Measurements from ENCODE around the gene TXN. TPM values are rescaled to one million over a fixed set of nuclear protein-coding genes. Genes with fewer than 3 reads are reported as not detected.

Gene TXN
- polyA plus RNA-seq (2013, experiment 1 of 4): 181 TPM
- polyA plus RNA-seq (2013, experiment 2 of 4): 168 TPM
- polyA plus RNA-seq (2013, experiment 3 of 4): 165 TPM
- polyA plus RNA-seq (2013, experiment 4 of 4): 172 TPM

DNA sequence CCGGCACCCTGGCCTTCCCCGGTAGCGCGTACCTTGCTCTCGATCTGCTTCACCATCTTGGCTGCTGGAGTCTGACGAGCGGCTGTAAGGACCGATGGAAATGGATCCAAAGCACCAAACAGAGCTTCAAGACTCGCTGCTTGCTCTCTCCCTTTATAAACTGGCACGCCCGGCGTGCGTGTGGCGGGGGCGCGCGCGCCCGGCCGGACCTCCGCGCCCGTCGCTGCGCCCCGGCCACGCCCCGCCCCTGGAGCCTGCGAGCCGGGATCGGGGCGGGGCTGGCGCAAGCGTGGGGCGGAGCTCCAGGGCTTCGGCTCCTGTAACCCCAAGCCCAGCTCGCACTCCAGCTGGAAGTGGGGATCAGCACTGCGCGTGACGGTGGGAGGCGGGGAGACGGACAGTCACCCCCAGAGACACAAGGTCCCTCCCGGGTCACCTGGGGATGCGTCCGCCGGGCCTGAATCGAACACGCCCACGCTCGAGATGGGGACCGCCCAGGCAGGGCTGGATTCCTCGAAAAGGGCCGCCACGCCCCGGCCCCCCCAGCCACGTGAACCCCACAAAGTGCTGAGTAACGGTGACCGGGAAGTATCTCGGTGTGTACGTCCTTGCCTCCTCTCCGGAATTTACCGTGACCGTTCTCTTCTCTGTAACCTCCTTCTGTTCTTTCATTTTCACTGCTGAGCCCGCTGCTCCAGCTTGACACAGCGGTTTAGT is at the start of gene TXN:
TSS of gene TXN (minus strand) at position 128 of the 717 bp plus-strand sequence. CDS start at position 56, 72 bp downstream.
- no peaks in the 10 kb centered on the region for H3K9me3 ChIP-seq (ENCODE audit: control insufficient read depth, low read length)
- H3K36me3 ChIP-seq (ENCODE audit: control insufficient read depth, insufficient read depth, low read length): no peaks in the 10 kb centered on the region
- peak within 1 kb of the TSS; percentile 64 for H3K27ac ChIP-seq (ENCODE audit: insufficient read depth, low read depth, low read length, poor library complexity, severe bottlenecking)
- peaks cover 8% of the 10 kb centered on the region for H3K27me3 ChIP-seq (ENCODE audit: control insufficient read depth, insufficient read depth, low read length, poor library complexity, severe bottlenecking)
- WGBS, 2 experiments: 0% methylated on average over 65 of the region's 65 CpGs
- H3K4me3 ChIP-seq (ENCODE audit: insufficient read depth, low read depth, low read length): peak within 1 kb of the TSS; percentile 79
- peaks cover 7% of the 10 kb centered on the region for H3K4me1 ChIP-seq (ENCODE audit: control insufficient read depth, insufficient read depth, low read length)

DNA sequence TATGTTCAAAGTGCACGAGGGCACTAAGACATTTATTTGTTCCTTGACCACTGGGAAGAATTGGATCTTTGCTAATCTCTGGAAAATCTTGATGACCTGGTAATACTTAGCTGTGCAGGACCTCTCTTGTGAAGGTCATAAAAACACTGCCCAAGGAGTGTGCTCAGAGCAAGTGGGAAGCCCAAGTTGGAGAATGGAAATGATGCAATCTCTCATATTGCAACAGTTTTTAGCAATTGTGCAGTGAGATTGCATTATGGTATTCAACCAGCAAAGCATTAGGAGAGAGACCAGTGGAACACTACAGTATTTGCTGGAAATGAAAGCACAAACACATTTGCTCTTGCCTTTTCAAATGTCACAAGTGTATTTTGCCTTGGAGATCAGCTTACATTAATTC is 46.8 kb upstream of the TXN start:
- Histone ChIP-seq H3K4me1 (ENCODE audit: control insufficient read depth, insufficient read depth, low read length) (peaks cover 2% of the 10 kb centered on the region), H3K27ac (ENCODE audit: insufficient read depth, low read depth, low read length, poor library complexity, severe bottlenecking) (no peak overlapping the region), H3K27me3 (ENCODE audit: control insufficient read depth, insufficient read depth, low read length, poor library complexity, severe bottlenecking) (no peaks in the 10 kb centered on the region), H3K4me3 (ENCODE audit: insufficient read depth, low read depth, low read length) (no peak overlapping the region), H3K36me3 (ENCODE audit: control insufficient read depth, insufficient read depth, low read length) (no peaks in the 10 kb centered on the region), H3K9me3 (ENCODE audit: control insufficient read depth, low read length) (no peaks in the 10 kb centered on the region)
- WGBS, 2 experiments: 86 to 94% methylated on average over 1 of the region's 1 CpG

DNA sequence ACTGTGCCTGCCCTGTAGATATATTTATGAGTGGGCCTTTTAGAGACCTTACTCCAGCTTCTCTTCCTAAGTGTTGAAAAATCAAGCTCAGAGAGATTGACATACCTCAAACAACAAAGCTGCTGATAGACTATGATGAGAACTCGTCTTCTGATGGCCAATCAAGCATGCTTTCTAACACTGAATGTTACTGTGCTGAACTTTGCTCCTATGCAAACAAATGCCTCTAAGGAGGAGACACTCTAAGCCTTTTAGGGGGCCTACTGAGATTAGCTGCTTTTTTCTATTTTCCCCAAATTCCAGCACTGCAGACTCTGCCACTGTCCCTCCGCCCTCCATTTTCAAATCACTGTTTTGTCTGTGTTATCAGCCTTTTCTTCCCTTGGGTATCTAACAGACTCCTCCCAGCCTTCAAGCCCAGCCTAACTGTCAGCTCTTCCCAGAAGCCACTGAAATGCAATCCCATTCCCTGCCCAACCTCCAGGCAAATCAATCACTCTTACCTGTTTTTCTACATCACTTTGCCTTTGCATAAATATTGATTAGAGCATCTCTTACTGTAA is 41.8 kb upstream of the TXN start:
- Histone ChIP-seq H3K36me3 (ENCODE audit: control insufficient read depth, insufficient read depth, low read length) (no peaks in the 10 kb centered on the region), H3K4me1 (ENCODE audit: control insufficient read depth, insufficient read depth, low read length) (peaks cover 5% of the 10 kb centered on the region), H3K4me3 (ENCODE audit: insufficient read depth, low read depth, low read length) (no peak overlapping the region), H3K9me3 (ENCODE audit: control insufficient read depth, low read length) (no peaks in the 10 kb centered on the region), H3K27ac (ENCODE audit: insufficient read depth, low read depth, low read length, poor library complexity, severe bottlenecking) (no peak overlapping the region), H3K27me3 (ENCODE audit: control insufficient read depth, insufficient read depth, low read length, poor library complexity, severe bottlenecking) (no peaks in the 10 kb centered on the region)
- WGBS, 2 experiments: 79 to 87% methylated on average over 2 of the region's 2 CpGs

DNA sequence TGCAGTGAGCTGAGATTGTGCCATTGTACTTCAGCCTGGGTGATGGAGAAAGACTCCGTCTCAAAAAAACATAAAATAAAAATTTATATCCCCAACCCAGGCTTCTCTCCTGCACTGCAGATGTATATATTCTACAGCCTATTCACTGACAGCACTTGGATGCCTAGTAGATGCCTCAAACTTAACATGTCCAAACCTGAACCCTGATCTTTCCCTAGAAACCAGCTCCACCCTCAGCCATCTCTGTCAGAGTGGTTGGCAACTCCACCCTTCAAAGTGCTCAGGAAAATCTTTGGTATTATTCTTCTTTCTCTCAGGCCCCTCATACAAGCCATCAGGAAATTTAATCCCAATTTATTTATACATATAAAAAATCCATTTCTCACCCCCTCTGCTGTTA is 36.9 kb upstream of the TXN start:
- H3K9me3 ChIP-seq (ENCODE audit: control insufficient read depth, low read length): no peaks in the 10 kb centered on the region
- no peak overlapping the region for H3K27ac ChIP-seq (ENCODE audit: insufficient read depth, low read depth, low read length, poor library complexity, severe bottlenecking)
- 75 to 89% methylated on average over 1 of the region's 1 CpG for WGBS, 2 experiments
- no peak overlapping the region for H3K4me3 ChIP-seq (ENCODE audit: insufficient read depth, low read depth, low read length)
- peaks cover 4% of the 10 kb centered on the region for H3K4me1 ChIP-seq (ENCODE audit: control insufficient read depth, insufficient read depth, low read length)
- no peaks in the 10 kb centered on the region for H3K36me3 ChIP-seq (ENCODE audit: control insufficient read depth, insufficient read depth, low read length)
- no peaks in the 10 kb centered on the region for H3K27me3 ChIP-seq (ENCODE audit: control insufficient read depth, insufficient read depth, low read length, poor library complexity, severe bottlenecking)

DNA sequence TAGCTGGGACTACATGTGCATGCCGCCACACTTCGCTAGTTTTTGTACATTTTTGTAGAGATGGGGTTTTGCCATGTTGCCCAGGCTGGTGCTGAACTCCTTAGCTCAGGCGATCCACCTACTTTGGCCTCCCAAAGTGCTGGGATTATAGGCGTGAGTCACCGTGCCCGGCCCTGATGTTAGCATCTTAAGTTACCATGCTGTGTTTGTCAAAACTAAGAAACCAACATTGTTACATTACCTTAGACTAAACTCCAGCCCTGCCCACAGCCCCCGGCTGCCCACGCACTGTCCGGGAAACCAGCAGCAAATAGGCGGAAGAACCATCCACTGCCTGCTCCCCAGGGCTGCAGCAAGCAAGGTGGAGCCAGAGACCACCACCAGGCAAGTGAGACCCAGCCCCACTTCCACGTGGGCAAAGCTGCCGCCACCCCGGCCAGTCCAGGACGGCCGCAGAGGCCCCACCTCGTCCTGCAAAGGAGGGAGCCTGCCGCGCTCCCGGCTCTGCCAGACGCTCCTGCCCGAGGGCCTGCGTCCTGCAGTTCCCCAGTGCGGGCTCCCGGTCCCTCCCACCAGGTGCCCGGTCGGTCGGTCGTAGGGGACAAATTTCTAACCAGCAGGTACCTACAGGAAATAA is 35.7 kb upstream of the TXN start:
- 86 to 92% methylated on average over 28 of the region's 28 CpGs for WGBS, 2 experiments
- no peak overlapping the region for H3K27ac ChIP-seq (ENCODE audit: insufficient read depth, low read depth, low read length, poor library complexity, severe bottlenecking)
- H3K36me3 ChIP-seq (ENCODE audit: control insufficient read depth, insufficient read depth, low read length): no peaks in the 10 kb centered on the region
- H3K4me3 ChIP-seq (ENCODE audit: insufficient read depth, low read depth, low read length): no peak overlapping the region
- H3K9me3 ChIP-seq (ENCODE audit: control insufficient read depth, low read length): no peaks in the 10 kb centered on the region
- H3K4me1 ChIP-seq (ENCODE audit: control insufficient read depth, insufficient read depth, low read length): no peaks in the 10 kb centered on the region
- no peaks in the 10 kb centered on the region for H3K27me3 ChIP-seq (ENCODE audit: control insufficient read depth, insufficient read depth, low read length, poor library complexity, severe bottlenecking)

DNA sequence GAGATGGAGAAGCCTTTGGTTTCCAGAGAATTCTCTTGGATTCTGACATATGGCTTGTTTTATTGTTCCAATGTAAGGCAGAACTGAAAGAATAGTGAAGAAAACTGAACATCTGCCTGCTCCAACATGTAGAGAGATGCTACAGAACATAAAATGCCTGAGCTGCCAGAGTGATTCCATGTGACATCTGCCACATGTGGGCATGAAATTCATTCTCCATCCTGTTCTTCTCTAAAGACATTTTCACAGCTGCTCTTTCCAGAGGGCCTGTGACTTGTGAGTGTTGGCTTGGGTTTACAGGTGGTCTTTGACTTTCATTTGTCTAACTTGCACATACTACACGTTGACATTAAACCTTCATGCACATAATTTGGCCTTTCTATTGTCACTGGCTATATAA is 33.7 kb upstream of the TXN start:
- 86 to 88% methylated on average over 1 of the region's 1 CpG for WGBS, 2 experiments
- H3K27ac ChIP-seq (ENCODE audit: insufficient read depth, low read depth, low read length, poor library complexity, severe bottlenecking): no peak overlapping the region
- no peaks in the 10 kb centered on the region for H3K9me3 ChIP-seq (ENCODE audit: control insufficient read depth, low read length)
- no peaks in the 10 kb centered on the region for H3K36me3 ChIP-seq (ENCODE audit: control insufficient read depth, insufficient read depth, low read length)
- H3K4me1 ChIP-seq (ENCODE audit: control insufficient read depth, insufficient read depth, low read length): no peaks in the 10 kb centered on the region
- no peaks in the 10 kb centered on the region for H3K27me3 ChIP-seq (ENCODE audit: control insufficient read depth, insufficient read depth, low read length, poor library complexity, severe bottlenecking)
- H3K4me3 ChIP-seq (ENCODE audit: insufficient read depth, low read depth, low read length): no peak overlapping the region

DNA sequence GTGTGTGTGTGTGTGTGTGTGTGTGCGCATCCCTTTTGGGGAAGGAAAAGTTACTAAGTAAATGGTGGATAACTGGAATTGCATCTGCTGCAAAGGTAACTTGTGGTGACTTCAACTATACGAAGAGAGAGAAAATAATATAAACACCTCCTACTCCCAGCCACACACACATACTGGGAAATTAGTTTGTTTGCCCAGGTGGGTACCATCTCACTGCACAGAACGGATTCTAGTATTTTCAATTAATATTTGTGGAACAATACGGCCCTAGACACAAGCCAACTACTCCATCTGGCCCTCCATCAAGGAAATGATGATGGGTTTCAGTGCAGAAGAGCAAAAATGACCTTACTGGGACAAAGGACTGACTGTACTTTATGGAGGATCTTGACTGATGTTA is 32.2 kb upstream of the TXN start:
- Histone ChIP-seq H3K4me1 (ENCODE audit: control insufficient read depth, insufficient read depth, low read length) (no peaks in the 10 kb centered on the region), H3K27ac (ENCODE audit: insufficient read depth, low read depth, low read length, poor library complexity, severe bottlenecking) (no peak overlapping the region), H3K27me3 (ENCODE audit: control insufficient read depth, insufficient read depth, low read length, poor library complexity, severe bottlenecking) (no peaks in the 10 kb centered on the region), H3K36me3 (ENCODE audit: control insufficient read depth, insufficient read depth, low read length) (no peaks in the 10 kb centered on the region), H3K9me3 (ENCODE audit: control insufficient read depth, low read length) (no peaks in the 10 kb centered on the region), H3K4me3 (ENCODE audit: insufficient read depth, low read depth, low read length) (no peak overlapping the region)
- 87 to 91% methylated on average over 4 of the region's 4 CpGs for WGBS, 2 experiments

DNA sequence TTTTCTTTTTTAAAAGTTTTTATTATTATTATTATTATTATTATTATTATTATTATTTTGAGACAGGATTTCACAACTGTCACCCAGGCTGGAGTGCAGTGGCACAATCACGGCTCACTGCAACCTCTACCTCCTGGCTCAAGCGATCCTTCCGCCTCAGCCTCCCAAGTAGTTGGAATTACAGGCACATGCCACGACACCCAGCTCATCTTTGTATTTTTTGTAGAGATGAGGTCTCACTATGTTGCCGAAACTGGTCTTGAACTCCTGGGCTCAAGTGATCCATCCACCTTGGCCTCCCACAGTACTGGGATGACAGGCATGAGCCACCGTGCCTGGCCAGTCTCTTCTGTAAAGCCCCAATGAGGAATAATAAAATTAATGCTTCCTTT is 31.0 kb upstream of the TXN start:
- WGBS, 2 experiments: 93 to 94% methylated on average over 6 of the region's 6 CpGs
- H3K4me3 ChIP-seq (ENCODE audit: insufficient read depth, low read depth, low read length): no peak overlapping the region
- H3K36me3 ChIP-seq (ENCODE audit: control insufficient read depth, insufficient read depth, low read length): no peaks in the 10 kb centered on the region
- no peaks in the 10 kb centered on the region for H3K27me3 ChIP-seq (ENCODE audit: control insufficient read depth, insufficient read depth, low read length, poor library complexity, severe bottlenecking)
- no peaks in the 10 kb centered on the region for H3K4me1 ChIP-seq (ENCODE audit: control insufficient read depth, insufficient read depth, low read length)
- no peak overlapping the region for H3K27ac ChIP-seq (ENCODE audit: insufficient read depth, low read depth, low read length, poor library complexity, severe bottlenecking)
- H3K9me3 ChIP-seq (ENCODE audit: control insufficient read depth, low read length): no peaks in the 10 kb centered on the region

DNA sequence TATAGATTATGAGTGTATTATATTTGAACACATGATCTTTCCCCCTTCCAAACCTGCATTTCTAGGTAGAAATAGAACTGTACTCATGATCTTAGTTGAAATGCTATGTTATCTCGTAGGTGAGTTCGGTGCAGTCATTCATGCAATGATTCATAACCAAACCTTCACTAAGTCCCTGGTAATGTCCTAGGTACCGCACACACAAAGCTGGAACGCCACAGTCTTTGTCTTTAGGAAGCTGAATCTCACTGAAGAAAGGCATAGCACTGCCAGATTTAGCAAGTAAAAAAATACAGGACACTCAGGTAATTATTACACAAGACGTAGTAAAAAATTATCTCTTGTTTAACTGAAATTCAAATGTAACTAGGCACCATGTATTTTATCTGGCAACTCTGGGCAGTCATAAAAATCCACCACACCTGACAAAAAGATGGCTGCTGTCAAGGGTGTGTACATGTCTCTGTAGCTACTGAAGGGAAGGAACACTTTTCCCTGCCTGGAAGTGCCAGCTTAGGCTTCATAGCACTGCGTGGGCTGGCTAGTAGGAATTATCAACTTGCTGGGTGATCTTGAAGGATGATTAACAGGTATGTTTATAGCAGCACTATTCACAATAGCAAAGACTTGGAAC is 28.0 kb upstream of the TXN start:
- Histone ChIP-seq H3K4me1 (ENCODE audit: control insufficient read depth, insufficient read depth, low read length) (no peaks in the 10 kb centered on the region), H3K36me3 (ENCODE audit: control insufficient read depth, insufficient read depth, low read length) (no peaks in the 10 kb centered on the region), H3K27ac (ENCODE audit: insufficient read depth, low read depth, low read length, poor library complexity, severe bottlenecking) (no peak overlapping the region), H3K4me3 (ENCODE audit: insufficient read depth, low read depth, low read length) (no peak overlapping the region), H3K9me3 (ENCODE audit: control insufficient read depth, low read length) (no peaks in the 10 kb centered on the region), H3K27me3 (ENCODE audit: control insufficient read depth, insufficient read depth, low read length, poor library complexity, severe bottlenecking) (no peaks in the 10 kb centered on the region)
- 92 to 96% methylated on average over 6 of the region's 6 CpGs for WGBS, 2 experiments

DNA sequence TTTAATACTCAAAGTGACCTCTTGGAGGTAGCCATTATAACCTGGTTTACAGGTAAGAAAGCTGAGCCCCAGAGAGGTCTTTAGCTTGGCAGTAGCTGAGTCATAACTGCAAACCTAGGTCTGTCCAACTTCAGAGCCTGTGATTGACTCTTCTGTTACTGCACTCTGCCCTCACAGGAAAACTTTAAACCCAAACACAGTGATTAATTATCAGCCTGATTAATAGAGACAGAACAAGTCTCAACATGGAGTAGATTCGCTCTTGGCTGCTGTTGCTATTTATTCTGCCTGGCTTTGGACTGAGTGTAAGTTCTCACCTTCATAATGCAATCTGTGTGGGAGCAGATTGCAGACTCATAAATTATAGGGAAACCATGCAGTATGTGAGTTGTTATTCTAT is 27.4 kb upstream of the TXN start:
- H3K9me3 ChIP-seq (ENCODE audit: control insufficient read depth, low read length): no peaks in the 10 kb centered on the region
- H3K4me3 ChIP-seq (ENCODE audit: insufficient read depth, low read depth, low read length): no peak overlapping the region
- H3K27me3 ChIP-seq (ENCODE audit: control insufficient read depth, insufficient read depth, low read length, poor library complexity, severe bottlenecking): no peaks in the 10 kb centered on the region
- H3K27ac ChIP-seq (ENCODE audit: insufficient read depth, low read depth, low read length, poor library complexity, severe bottlenecking): no peak overlapping the region
- 94 to 100% methylated on average over 1 of the region's 1 CpG for WGBS, 2 experiments
- H3K4me1 ChIP-seq (ENCODE audit: control insufficient read depth, insufficient read depth, low read length): no peaks in the 10 kb centered on the region
- no peaks in the 10 kb centered on the region for H3K36me3 ChIP-seq (ENCODE audit: control insufficient read depth, insufficient read depth, low read length)

Measured in ectodermal cell (in vitro differentiated cells).